Mononuclear cell (primary cell): ENCODE data around the gene PPME1. TPM values are rescaled to one million over a fixed set of nuclear protein-coding genes. Genes with fewer than 3 reads are reported as not detected.

Experiments
- H3K27me3 ChIP-seq: 2 replicates; pipeline ENCODE4 v1.6.0; 2011; ENCODE audit warnings: low read length, control low read depth; ENCODE audit not compliant: insufficient read depth
- H3K4me1 ChIP-seq: 2 replicates; pipeline ENCODE4 v1.5.1; 2011; ENCODE audit warnings: mild to moderate bottlenecking, low read length, control low read depth; ENCODE audit not compliant: insufficient read depth
- H3K4me3 ChIP-seq: 2 replicates; pipeline ENCODE4 v1.5.1; 2011; ENCODE audit warnings: mild to moderate bottlenecking, low read length, moderate library complexity
- H3K9me3 ChIP-seq: 2 replicates; pipeline ENCODE4 v1.5.1; 2011; ENCODE audit warnings: low read depth, mild to moderate bottlenecking, control low read depth, low read length
- total RNA-seq: library from RNA; depleted of rRNA; stranded (reverse); fragments of >200 nt; gene quantifications from one replicate; pipeline ENCODE4 v1.2.3, GENCODE V29; 2012

The PPME1 gene
- total RNA-seq, 1 donor = 6.2 TPM

GRCh38 chr11:74233683-74234082 lies 62.6 kb downstream of the PPME1 start:
- Histone ChIP-seq H3K4me3 (no peak overlapping the region), H3K9me3 (no peaks in the 10 kb centered on the region), H3K27me3 (no peaks in the 10 kb centered on the region)

GRCh38 chr11:74235121-74235520 lies 64.0 kb downstream of the PPME1 start:
- Histone ChIP-seq H3K9me3 (no peaks in the 10 kb centered on the region), H3K27me3 (no peaks in the 10 kb centered on the region), H3K4me3 (no peak overlapping the region), H3K4me1 (peaks cover 7% of the 10 kb centered on the region)

More at GRCh38 chr11:74233683-74234082, 62.6 kb downstream of the PPME1 start:
- peaks cover 7% of the 10 kb centered on the region for H3K4me1 ChIP-seq

GRCh38 chr11:74237541-74237940 lies 66.5 kb downstream of the PPME1 start:
- H3K9me3 ChIP-seq = no peaks in the 10 kb centered on the region
- H3K4me3 ChIP-seq = no peak overlapping the region
- H3K27me3 ChIP-seq = no peaks in the 10 kb centered on the region
- peaks cover 4% of the 10 kb centered on the region for H3K4me1 ChIP-seq

DNA sequence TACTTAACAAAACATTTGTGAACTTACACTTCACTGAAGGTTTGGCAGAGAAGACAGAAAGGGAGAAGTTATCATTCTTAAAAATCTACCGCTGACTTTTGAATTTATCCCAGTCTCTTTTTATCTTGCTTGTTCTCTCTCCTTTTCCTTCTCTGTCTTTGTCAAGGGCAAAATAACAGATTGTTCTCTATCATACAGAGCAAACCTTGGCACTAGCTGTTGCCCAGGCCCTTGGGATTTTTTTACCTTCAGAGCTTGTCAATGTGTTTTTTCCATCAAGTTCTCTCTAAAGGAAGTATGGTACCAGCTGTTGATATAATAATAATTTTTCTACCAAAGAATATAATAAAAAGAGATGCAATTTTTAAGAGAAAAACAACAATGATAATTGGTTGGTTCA lies 67.2 kb downstream of the PPME1 start:
- H3K27me3 ChIP-seq = no peaks in the 10 kb centered on the region
- no peaks in the 10 kb centered on the region for H3K9me3 ChIP-seq
- H3K4me1 ChIP-seq = no peaks in the 10 kb centered on the region
- no peak overlapping the region for H3K4me3 ChIP-seq

- H3K4me3 ChIP-seq = no peak overlapping the region
These were observed 77.4 kb downstream of the PPME1 start for GRCh38 chr11:74248469-74248868.

DNA sequence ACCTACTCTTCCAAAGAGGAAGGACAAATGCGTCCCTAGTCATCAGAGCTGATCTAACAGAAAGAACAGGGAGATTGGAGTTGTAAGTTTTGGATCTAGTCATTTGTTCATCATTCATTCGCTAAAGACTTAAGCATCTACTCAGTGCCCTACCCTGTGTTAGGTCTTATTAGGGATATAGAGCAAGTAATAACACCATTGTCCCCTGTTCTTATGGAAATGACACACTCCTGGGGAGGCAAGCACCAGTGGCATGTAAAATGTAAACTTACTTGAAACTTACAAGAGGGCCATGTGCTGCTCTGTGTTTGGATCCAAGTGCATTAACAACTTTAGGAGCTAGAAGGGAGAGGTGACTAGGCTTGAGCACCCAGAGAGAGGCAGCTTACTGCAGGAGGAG lies 78.4 kb downstream of the PPME1 start:
- H3K27me3 ChIP-seq = no peaks in the 10 kb centered on the region
- no peaks in the 10 kb centered on the region for H3K4me1 ChIP-seq
- H3K4me3 ChIP-seq = no peak overlapping the region
- no peaks in the 10 kb centered on the region for H3K9me3 ChIP-seq

More at GRCh38 chr11:74248469-74248868, 77.4 kb downstream of the PPME1 start:
- no peaks in the 10 kb centered on the region for H3K9me3 ChIP-seq
- H3K27me3 ChIP-seq = no peaks in the 10 kb centered on the region
- no peaks in the 10 kb centered on the region for H3K4me1 ChIP-seq

DNA sequence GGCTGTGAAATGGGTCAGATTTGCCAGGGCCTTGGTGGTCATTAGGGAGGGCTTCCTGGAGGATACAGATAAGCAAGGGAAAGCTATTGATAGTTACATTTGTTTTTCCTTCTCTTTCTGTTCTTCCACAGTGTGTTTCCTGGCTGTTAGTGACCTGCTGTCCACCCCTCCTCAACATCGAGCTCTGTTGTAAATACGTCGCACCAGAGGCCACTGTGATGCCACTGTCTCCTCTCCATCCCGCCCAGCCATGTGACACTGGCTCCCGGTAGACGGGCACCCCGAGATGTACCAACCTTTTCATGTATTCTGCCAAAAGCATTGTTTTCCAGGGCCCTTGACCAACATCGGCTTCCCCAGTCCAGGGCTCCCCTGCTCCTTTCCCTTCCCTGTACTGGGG lies 82.3 kb downstream of the PPME1 start:
- Histone ChIP-seq H3K27me3 (no peaks in the 10 kb centered on the region), H3K4me1 (no peaks in the 10 kb centered on the region), H3K9me3 (no peaks in the 10 kb centered on the region), H3K4me3 (no peak overlapping the region)

GRCh38 chr11:74255741-74256375 lies 84.8 kb downstream of the PPME1 start:
- no peaks in the 10 kb centered on the region for H3K9me3 ChIP-seq
- no peaks in the 10 kb centered on the region for H3K4me1 ChIP-seq
- H3K4me3 ChIP-seq = no peak overlapping the region
- H3K27me3 ChIP-seq = no peaks in the 10 kb centered on the region

DNA sequence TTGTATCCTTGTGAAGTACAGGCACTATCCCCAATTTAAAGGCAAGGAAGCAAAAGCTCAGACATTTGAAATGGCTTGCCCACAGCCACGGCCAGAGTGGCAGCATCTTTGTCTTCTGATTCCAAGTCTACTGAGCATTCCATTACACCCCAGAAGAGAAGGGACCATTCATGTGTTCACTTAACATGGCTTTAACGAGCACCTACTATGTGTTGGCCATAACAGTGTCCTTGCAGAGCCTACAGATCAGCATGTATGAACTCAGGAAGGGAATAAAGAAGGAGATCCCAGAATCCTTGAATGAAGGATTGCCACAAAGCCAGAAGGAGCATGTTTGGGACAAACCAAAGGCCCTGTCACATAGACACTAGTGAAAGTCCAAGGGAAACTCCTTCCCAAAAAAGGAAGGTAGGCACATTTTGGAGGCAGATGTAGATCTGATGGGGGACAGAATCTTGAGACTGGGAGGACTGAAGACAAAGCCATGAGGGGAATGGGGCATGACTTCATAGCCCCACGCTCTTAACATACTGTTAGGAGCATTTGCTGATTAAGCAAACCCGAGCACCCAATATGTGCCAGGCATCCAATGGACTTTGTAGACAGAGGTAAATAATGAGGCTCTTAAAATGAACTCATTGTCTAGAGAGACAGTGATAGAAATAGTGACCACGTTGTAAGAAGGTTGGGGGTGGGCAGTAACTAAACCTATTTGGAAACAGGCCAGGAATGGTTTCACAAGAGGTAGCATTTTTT lies 85.5 kb downstream of the PPME1 start:
- Histone ChIP-seq H3K4me3 (no peak overlapping the region), H3K9me3 (no peaks in the 10 kb centered on the region), H3K4me1 (no peaks in the 10 kb centered on the region), H3K27me3 (no peaks in the 10 kb centered on the region)

DNA sequence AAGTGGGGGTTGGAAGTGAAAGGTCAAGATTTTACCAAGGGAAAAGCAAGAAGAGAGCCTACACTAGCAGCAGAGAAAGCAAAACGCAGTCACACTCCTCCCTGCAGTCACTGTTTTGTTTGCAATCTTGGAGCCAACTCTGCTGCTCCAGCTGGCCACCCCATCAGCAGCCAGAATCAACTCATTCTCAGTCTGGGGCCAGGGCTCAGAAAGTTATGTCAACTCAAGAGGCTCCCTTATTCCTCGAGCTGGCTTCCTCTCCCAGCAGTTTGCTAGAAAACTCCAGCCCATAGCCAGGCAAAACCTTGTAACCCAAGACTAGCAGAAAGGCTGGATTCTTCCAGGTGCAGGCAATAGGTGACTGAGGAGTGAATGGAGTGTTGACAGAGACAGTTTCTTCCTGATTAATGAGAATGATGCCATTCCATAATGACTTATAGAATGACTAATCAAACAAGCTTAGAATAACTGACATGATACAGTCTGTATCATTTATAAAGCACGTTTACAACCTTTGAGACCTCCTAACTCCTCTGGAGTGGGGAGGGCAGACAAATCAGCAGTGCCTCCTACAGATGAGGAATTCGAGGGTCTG lies 87.0 kb downstream of the PPME1 start:
- Histone ChIP-seq H3K9me3 (no peaks in the 10 kb centered on the region), H3K4me3 (no peak overlapping the region), H3K27me3 (no peaks in the 10 kb centered on the region), H3K4me1 (no peaks in the 10 kb centered on the region)

GRCh38 chr11:74262725-74263124 lies 91.6 kb downstream of the PPME1 start:
- H3K27me3 ChIP-seq = no peaks in the 10 kb centered on the region
- no peaks in the 10 kb centered on the region for H3K9me3 ChIP-seq
- no peak overlapping the region for H3K4me3 ChIP-seq

GRCh38 chr11:74265256-74265655 lies 94.2 kb downstream of the PPME1 start:
- Histone ChIP-seq H3K4me3 (no peak overlapping the region), H3K4me1 (no peaks in the 10 kb centered on the region), H3K9me3 (no peaks in the 10 kb centered on the region), H3K27me3 (no peaks in the 10 kb centered on the region)

More at GRCh38 chr11:74262725-74263124, 91.6 kb downstream of the PPME1 start:
- H3K4me1 ChIP-seq = no peaks in the 10 kb centered on the region

DNA sequence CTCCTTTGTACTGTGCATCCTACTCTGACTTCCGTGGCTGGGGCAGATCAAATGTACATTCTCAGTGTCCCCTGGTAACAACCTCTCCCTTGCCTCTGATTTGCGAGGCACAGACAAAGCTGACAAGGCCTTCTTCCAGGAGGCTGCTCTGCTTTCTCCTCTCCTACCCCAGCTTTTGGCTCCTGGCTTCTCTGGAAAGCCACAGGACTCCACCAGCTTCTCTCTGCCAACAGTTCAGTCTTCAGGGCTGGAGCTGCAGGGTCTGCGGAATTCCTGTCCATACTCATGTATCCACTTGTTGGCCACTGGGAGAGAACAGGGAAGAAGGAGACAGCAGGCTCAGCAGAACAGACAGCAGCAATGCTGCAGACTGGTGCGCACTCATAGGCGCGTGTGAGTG lies 95.9 kb downstream of the PPME1 start:
- Histone ChIP-seq H3K4me3 (no peak overlapping the region), H3K4me1 (no peaks in the 10 kb centered on the region), H3K9me3 (no peaks in the 10 kb centered on the region), H3K27me3 (no peaks in the 10 kb centered on the region)

DNA sequence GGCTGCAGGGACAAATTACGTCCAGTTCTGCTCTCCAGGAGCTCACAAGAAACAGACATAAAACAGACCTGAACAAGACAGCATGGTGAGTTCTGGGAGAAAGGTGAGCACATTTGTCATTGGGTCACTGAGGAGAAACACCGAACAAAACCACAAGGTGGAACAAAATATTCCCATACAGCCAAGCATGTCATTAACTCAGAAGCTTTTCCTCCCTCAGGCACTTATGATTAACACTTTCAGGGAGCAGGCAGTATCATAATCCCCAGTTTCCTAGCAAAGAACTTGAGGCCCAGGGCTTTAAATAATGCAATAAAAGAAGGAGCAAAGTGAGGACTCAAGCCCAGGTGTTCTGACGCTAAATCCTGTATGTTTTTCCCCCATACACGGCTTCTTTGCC lies 97.4 kb downstream of the PPME1 start:
- Histone ChIP-seq H3K4me3 (no peak overlapping the region), H3K27me3 (no peaks in the 10 kb centered on the region), H3K9me3 (no peaks in the 10 kb centered on the region), H3K4me1 (no peaks in the 10 kb centered on the region)

DNA sequence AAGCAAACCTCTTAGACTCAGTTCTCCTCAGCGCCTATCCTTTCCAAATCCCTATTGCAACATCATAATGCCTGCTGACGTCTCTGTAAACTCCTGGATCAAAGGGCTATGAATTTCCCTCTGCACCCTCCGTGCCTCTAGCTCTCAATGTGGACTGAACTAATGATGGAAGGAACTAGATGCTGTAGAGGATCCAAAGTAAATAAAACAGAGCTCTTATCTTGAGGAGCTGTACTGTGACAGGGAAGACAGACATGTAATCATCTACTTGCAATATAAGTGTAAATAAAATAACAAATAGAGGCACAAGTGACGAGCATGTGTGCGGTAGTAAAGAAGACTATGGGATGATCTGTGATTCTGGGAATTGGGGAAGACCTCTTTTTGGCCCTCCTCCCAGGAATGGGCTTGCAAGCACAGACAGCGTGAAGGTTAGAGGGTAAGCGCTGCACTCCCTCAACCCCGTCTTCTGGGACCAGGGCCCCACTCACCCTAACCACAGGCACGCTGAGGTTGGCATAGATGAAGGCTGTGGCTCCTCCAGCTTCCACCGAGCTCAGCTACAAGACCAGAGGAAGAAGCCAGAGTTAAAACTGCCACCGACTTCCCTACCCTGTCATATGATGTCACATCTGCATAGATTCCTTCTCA lies 98.2 kb downstream of the PPME1 start:
- no peaks in the 10 kb centered on the region for H3K9me3 ChIP-seq
- no peak overlapping the region for H3K4me3 ChIP-seq
- no peaks in the 10 kb centered on the region for H3K4me1 ChIP-seq
- H3K27me3 ChIP-seq = no peaks in the 10 kb centered on the region
